Pancreas (tissue), 10 donors: Measurements from ENCODE around the gene GNG11. TPM values are rescaled to one million over a fixed set of nuclear protein-coding genes. Genes with fewer than 3 reads are reported as not detected.

Experiments used
- ATAC-seq, 4 donors: fragments of 200-7000 bp; cut with Tn5 transposase; one replicate each; pipeline versions ENCODE4 v1.8.0 to v1.9.1; 2020; ENCODE audit warnings: mild to moderate bottlenecking in 4 of 4, moderate library complexity in 4 of 4
- DNase-seq, 6 donors: peaks; one replicate each; pipeline ENCODE4 v3.0.0-alpha.2; 2020
- FAIRE-seq: peaks from 2 replicates; lab custom pipeline; 2012; peaks lifted over from hg19 to GRCh38; lab: Jason Lieb, UNC
- H3K27ac ChIP-seq, 4 donors: fragments of 200-600 bp; sonication (generic); 1 replicate in 3 of 4; 2 replicates in 1 of 4; pipeline versions ENCODE4 v1.5.0 to v1.8.0; 2020
- H3K27me3 ChIP-seq, 4 donors: fragments of 200-600 bp; one replicate each; pipeline ENCODE4 v1.8.0; 2021
- H3K36me3 ChIP-seq, 3 donors: fragments of 200-600 bp; sonication (generic) in 1 of 3; one replicate each; pipeline versions ENCODE4 v1.5.0 to v1.8.0; 2020 to 2021
- H3K4me1 ChIP-seq, 3 donors: fragments of 200-600 bp; one replicate each; pipeline ENCODE4 v1.8.0; 2021
- H3K4me3 ChIP-seq, 4 donors: fragments of 200-600 bp; sonication (generic) in 2 of 4; one replicate each; pipeline versions ENCODE4 v1.5.0 to v1.8.0; 2020 to 2021
- H3K9me3 ChIP-seq, 4 donors: fragments of 200-600 bp; one replicate each; pipeline ENCODE4 v1.8.0; 2021
- WGBS, 2 donors: extraction: QIAGEN DNeasy Blood & Tissue Kit; methylation state at CpG; one replicate each; pipeline ENCODE4 v1.1.7; 2013; 5-methylcytosine and 5-hydroxymethylcytosine counted together
- intact Hi-C, 3 donors: fragments of 100-400 bp; cut with DNase I; formaldehyde crosslinking; loops; one replicate each; pipeline versions ENCODE4 v1.11.1 to v1.14.2; 2022
- polyA plus RNA-seq, 2 donors: library from polyadenylated mRNA; stranded (reverse); fragments of 200-250 nt; gene quantifications; one replicate each; pipeline ENCODE4 v1.2.3, GENCODE V29; 2013
- total RNA-seq, 6 donors: library from RNA; stranded (reverse); fragmentation: NEBNext Ultra II Directional in 4 of 6; extraction: Animal tissue kit (Norgen Biotek cat#: 25700) in 4 of 6; gene quantifications; one replicate each; pipeline versions ENCODE4 v1.2.1 to v1.2.4, GENCODE V29; 2021 to 2023
- TF ChIP-seq, protein P1 (sequence below), 4 donors: fragments of 200-600 bp; sonication (generic) in 3 of 4; IDR thresholded peaks; one replicate each; pipeline versions ENCODE4 v1.5.0 to v1.8.0; 2021; ENCODE audit warnings: antibody characterized with exemption in 4 of 4
- donor health status: healthy with polysubstance abuse.
- donor health status: DM: no; HTN: no; CAD: no; lungs with moderate emphysema.
- donor health status: DM: no; HTN: no; CAD: no.
- donor health status: control.
- donor health status: control.
- donor health status: Bipolar disorder and iron deficiency.
- donor health status: DM: yes; HTN: yes; CAD: no.
- donor health status: DM: no; HTN: no; CAD: no.
- donor health status: DM: no; HTN: no; CAD: no.
- donor health status: DM: yes; HTN: yes; CAD: no.

Gene GNG11
- total and polyA plus RNA-seq, 8 donors: 1.6 to 12.1 (median 4.0) TPM

DNA sequence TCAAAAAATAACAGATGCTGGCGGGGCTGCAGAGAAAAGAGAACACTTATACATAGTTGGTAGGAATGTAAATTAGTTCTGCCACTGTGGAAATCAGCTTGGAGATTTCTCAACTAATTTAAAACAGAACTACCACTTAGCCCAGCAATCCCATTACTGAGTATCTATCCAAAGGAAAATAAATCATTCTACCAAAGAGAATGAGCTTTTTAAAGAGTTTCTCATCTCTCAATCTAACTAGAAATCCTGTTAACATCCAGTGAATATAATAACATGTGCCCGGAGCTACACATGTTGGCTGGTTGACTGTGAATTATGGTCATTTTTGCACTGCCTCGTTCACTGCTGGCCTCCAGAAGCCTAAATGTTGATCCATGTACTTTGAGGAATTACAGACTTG lies 43.3 kb downstream of the GNG11 start:
- ATAC-seq: no peak
- H3K27ac ChIP-seq: no peak overlapping the region
- TF ChIP-seq, protein P1, sequence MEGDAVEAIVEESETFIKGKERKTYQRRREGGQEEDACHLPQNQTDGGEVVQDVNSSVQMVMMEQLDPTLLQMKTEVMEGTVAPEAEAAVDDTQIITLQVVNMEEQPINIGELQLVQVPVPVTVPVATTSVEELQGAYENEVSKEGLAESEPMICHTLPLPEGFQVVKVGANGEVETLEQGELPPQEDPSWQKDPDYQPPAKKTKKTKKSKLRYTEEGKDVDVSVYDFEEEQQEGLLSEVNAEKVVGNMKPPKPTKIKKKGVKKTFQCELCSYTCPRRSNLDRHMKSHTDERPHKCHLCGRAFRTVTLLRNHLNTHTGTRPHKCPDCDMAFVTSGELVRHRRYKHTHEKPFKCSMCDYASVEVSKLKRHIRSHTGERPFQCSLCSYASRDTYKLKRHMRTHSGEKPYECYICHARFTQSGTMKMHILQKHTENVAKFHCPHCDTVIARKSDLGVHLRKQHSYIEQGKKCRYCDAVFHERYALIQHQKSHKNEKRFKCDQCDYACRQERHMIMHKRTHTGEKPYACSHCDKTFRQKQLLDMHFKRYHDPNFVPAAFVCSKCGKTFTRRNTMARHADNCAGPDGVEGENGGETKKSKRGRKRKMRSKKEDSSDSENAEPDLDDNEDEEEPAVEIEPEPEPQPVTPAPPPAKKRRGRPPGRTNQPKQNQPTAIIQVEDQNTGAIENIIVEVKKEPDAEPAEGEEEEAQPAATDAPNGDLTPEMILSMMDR (IDR thresholded peaks at IDR 0.05): no peak
- no peaks in the 10 kb centered on the region for H3K4me1 ChIP-seq
- no peaks in the 10 kb centered on the region for H3K36me3 ChIP-seq
- 88 to 96% methylated on average over 3 of the region's 3 CpGs for WGBS, 2 donors
- no peaks in the 10 kb centered on the region for H3K9me3 ChIP-seq
- DNase-seq: no peak
- FAIRE-seq: no peak
- no peaks in the 10 kb centered on the region for H3K27me3 ChIP-seq
- no peak overlapping the region for H3K4me3 ChIP-seq
- intact Hi-C loops: no loop called here

DNA sequence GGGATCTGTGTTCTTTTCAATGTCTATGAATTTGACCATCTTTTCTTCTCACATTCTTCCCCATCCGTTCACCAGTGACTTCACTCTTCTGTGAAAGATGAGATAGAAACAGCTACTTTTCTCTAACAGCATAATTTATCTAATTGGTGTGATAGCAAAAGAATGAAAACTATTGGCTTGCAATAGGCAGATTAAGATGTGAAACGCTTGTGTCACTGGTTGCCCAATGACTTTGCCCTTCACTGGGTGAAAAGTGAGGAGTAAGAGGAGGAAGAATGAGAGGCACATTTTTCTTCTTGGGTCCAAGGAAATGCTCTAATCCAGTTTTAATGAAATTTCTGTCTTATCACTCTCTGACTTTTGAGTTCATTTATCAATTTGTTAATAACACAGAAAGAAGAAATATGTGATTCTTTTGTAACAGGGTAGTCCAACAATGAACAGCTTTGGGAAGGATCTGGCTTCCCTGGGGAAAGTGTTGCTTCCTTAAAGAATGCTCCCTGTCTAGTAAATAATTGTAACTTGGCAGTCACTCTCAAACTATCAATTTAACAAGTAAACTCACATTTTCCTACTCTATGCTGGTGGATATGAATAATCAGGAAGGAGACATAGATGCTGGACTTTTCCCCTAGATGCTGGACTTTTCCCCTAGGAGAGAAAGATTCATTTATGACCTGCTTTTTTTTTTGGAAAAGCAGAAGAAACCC lies 47.5 kb downstream of the GNG11 start:
- TF ChIP-seq, protein P1 (IDR thresholded peaks at IDR 0.05): no peak
- H3K4me3 ChIP-seq: no peak overlapping the region
- intact Hi-C loops: no loop called here
- no peaks in the 10 kb centered on the region for H3K4me1 ChIP-seq
- 78 to 80% methylated on average over 2 of the region's 2 CpGs for WGBS, 2 donors
- DNase-seq (no peak), ATAC-seq (no peak), FAIRE-seq (no peak)
- no peaks in the 10 kb centered on the region for H3K36me3 ChIP-seq
- no peak overlapping the region for H3K27ac ChIP-seq
- H3K27me3 ChIP-seq: no peaks in the 10 kb centered on the region
- no peaks in the 10 kb centered on the region for H3K9me3 ChIP-seq

DNA sequence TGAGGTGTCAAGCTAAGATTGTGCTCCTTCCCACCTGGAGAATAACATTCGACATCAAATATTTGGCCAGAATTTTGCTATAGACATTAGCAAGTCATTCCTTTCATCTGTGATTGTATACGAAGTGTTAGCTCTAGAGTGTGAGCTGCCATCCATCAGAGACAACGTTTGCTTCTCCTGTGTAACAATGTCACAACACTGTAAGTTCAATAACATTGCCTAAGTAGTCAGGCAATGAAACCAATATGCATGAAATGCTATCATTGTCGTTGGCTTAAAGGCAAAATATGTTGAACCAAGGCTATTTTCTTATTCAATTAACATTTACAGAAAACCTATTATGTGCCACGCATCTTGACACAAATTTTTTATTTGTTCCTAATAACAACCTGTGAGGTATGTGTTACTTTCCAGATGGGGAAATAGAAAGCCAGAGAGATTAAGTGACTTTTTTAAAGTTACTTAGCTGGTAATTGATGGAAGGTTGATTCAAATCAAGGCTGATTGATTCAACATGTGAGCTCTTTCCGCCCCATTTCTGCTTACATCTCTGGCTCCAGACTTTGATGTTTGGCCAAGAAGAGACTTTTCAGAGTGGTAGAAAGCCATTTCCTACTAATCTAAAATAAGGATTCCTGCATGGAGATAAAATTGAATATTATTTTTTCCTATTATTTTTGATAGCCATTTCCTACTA lies 50.6 kb downstream of the GNG11 start:
- no peak for ATAC-seq
- intact Hi-C loops: no loop called here
- Histone ChIP-seq H3K27ac (no peak overlapping the region), H3K27me3 (no peaks in the 10 kb centered on the region), H3K9me3 (no peaks in the 10 kb centered on the region), H3K4me1 (no peaks in the 10 kb centered on the region), H3K36me3 (no peaks in the 10 kb centered on the region), H3K4me3 (no peak overlapping the region)
- TF ChIP-seq, protein P1 (IDR thresholded peaks at IDR 0.05): no peak
- WGBS, 2 donors: 77 to 81% methylated on average over 6 of the region's 6 CpGs
- no peak for DNase-seq
- no peak for FAIRE-seq

DNA sequence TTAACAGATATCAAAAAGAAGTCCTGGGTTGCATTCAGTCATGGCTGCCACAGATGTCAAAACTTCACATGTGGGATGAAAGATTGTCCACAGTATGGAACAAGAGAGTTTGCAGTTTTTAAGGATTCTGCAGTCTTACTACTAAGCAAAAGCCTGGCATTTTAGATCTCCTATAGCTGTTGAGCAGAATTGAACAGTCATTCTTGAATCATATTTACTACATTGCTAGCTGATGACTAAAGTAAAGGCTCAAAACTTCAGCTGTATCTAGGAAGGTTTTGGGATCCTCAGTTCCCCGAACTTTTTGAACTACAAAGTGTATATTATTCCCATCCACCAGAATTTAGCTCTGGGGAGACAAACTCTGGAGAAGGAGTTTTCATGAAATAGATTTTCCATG lies 51.6 kb downstream of the GNG11 start:
- 83 to 94% methylated on average over 1 of the region's 1 CpG for whole genome bisulfite sequencing, 2 donors
- H3K36me3 ChIP-seq: no peaks in the 10 kb centered on the region
- TF ChIP-seq, protein P1 (IDR thresholded peaks at IDR 0.05): no peak
- H3K27me3 ChIP-seq: no peaks in the 10 kb centered on the region
- FAIRE-seq (no peak), ATAC-seq (no peak), DNase-seq (no peak)
- H3K4me3 ChIP-seq: no peak overlapping the region
- intact Hi-C loops: no loop called here
- no peaks in the 10 kb centered on the region for H3K4me1 ChIP-seq
- H3K9me3 ChIP-seq: no peaks in the 10 kb centered on the region
- H3K27ac ChIP-seq: no peak overlapping the region
